Endodermal cell (in vitro differentiated cells): ENCODE results near the gene IFIT1. TPM values are rescaled to one million over a fixed set of nuclear protein-coding genes. Genes with fewer than 3 reads are reported as not detected.

Source experiments
- DNase-seq: peaks from one replicate; pipeline ENCODE4 v3.0.0-alpha.2; 2017
- H3K27ac ChIP-seq: 2 replicates; pipeline ENCODE4 v1.5.1; 2013; ENCODE audit warnings: mild to moderate bottlenecking, low read depth, low read length, moderate library complexity
- H3K27me3 ChIP-seq: 2 replicates; pipeline ENCODE4 v1.6.1; 2013; ENCODE audit warnings: mild to moderate bottlenecking, low read length, moderate library complexity; ENCODE audit not compliant: insufficient read depth, control insufficient read depth, poor library complexity, severe bottlenecking
- H3K36me3 ChIP-seq: 2 replicates; pipeline ENCODE4 v1.7.0; 2013; ENCODE audit warnings: mild to moderate bottlenecking, low read length, moderate library complexity; ENCODE audit not compliant: control insufficient read depth, insufficient read depth
- H3K4me1 ChIP-seq: one replicate; pipeline ENCODE4 v1.7.0; 2013; ENCODE audit warnings: low read length; ENCODE audit not compliant: control insufficient read depth, insufficient read depth
- H3K4me3 ChIP-seq: 2 replicates; pipeline ENCODE4 v1.5.1; 2013; ENCODE audit warnings: mild to moderate bottlenecking, low read length, moderate library complexity
- H3K9ac ChIP-seq: 2 replicates; pipeline ENCODE4 v1.6.1; 2013; ENCODE audit warnings: mild to moderate bottlenecking, low read length, moderate library complexity; ENCODE audit not compliant: poor library complexity, severe bottlenecking; ENCODE audit errors: extremely low read depth
- H3K9me3 ChIP-seq: 2 replicates; pipeline ENCODE4 v1.6.1; 2013; ENCODE audit warnings: mild to moderate bottlenecking, low read length, moderate library complexity; ENCODE audit not compliant: control insufficient read depth
- H3K27ac Mint-ChIP-seq: 2 replicates; pipeline ENCODE4 v1.8.0; 2020; ENCODE audit warnings: mixed read lengths
- H3K27me3 Mint-ChIP-seq: 2 replicates; pipeline ENCODE4 v1.8.0; 2021; ENCODE audit warnings: mild to moderate bottlenecking, mixed read lengths; ENCODE audit not compliant: insufficient read depth
- H3K36me3 Mint-ChIP-seq: 2 replicates; pipeline ENCODE4 v1.8.0; 2020; ENCODE audit warnings: low read depth, mixed read lengths
- H3K4me1 Mint-ChIP-seq: 2 replicates; pipeline ENCODE4 v1.8.0; 2020; ENCODE audit warnings: mixed read lengths
- H3K4me3 Mint-ChIP-seq: 2 replicates; pipeline ENCODE4 v1.8.0; 2020; ENCODE audit warnings: mild to moderate bottlenecking, moderate library complexity, mixed read lengths
- H3K9me3 Mint-ChIP-seq: 2 replicates; pipeline ENCODE4 v1.8.0; 2020; ENCODE audit warnings: mild to moderate bottlenecking, mixed read lengths
- WGBS, 2 experiments: methylation state at CpG; one replicate each; pipeline versions ENCODE4 v1.1.5 to v1.1.7; 2013; ENCODE audit warnings: missing lambda C conversion rate in 2 of 2, mixed read lengths in 1 of 2; ENCODE audit not compliant: insufficient coverage in 1 of 2, insufficient read length in 1 of 2; 5-methylcytosine and 5-hydroxymethylcytosine counted together
- total RNA-seq, 2 donors: library from RNA; stranded (reverse); fragmentation: NEBNext Ultra II Directional in 1 of 2; extraction: Animal tissue kit (Norgen Biotek cat#: 25700) in 1 of 2; gene quantifications; 2 replicates in 1 of 2; 3 replicates in 1 of 2; pipeline ENCODE4 v1.2.1, GENCODE V29; 2021
- TF ChIP-seq, protein P1 (sequence below): fragments of 200-600 bp; sonication (generic); conservative IDR thresholded peaks from 2 replicates; pipeline ENCODE4 v1.5.0; 2021; ENCODE audit warnings: antibody characterized with exemption, mild to moderate bottlenecking

IFIT1 gene
- total RNA-seq, 2 donors from 2014 or later = 0.59 TPM; not detected in 1

GRCh38 chr10:89454561-89455347 lies 62.3 kb downstream of the IFIT1 start:
- Histone ChIP-seq H3K27ac (no peak overlapping the region), H3K4me1 (peaks cover 3% of the 10 kb centered on the region), H3K9me3 (no peaks in the 10 kb centered on the region), H3K36me3 (no peaks in the 10 kb centered on the region), H3K27me3 (no peaks in the 10 kb centered on the region), H3K4me3 (no peak overlapping the region), H3K9ac (no peak overlapping the region)
- H3K27me3 Mint-ChIP-seq = no peaks in the 10 kb centered on the region
- TF ChIP-seq, protein P1, sequence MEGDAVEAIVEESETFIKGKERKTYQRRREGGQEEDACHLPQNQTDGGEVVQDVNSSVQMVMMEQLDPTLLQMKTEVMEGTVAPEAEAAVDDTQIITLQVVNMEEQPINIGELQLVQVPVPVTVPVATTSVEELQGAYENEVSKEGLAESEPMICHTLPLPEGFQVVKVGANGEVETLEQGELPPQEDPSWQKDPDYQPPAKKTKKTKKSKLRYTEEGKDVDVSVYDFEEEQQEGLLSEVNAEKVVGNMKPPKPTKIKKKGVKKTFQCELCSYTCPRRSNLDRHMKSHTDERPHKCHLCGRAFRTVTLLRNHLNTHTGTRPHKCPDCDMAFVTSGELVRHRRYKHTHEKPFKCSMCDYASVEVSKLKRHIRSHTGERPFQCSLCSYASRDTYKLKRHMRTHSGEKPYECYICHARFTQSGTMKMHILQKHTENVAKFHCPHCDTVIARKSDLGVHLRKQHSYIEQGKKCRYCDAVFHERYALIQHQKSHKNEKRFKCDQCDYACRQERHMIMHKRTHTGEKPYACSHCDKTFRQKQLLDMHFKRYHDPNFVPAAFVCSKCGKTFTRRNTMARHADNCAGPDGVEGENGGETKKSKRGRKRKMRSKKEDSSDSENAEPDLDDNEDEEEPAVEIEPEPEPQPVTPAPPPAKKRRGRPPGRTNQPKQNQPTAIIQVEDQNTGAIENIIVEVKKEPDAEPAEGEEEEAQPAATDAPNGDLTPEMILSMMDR = no peak
- no peaks in the 10 kb centered on the region for H3K36me3 Mint-ChIP-seq
- H3K4me3 Mint-ChIP-seq = no peak overlapping the region
- H3K4me1 Mint-ChIP-seq = peaks cover 15% of the 10 kb centered on the region
- no peak for DNase-seq
- no peak overlapping the region for H3K27ac Mint-ChIP-seq
- H3K9me3 Mint-ChIP-seq = no peaks in the 10 kb centered on the region
- 86 to 100% methylated on average over 1 of the region's 1 CpG for WGBS, 2 experiments

Other genes starting within 250 kb of the IFIT1 start
- gene CH25H, start 185.3 kb upstream of the IFIT1 start, total RNA-seq = not detected
- gene LIPA, start 140.8 kb upstream of the IFIT1 start, total RNA-seq = 10 to 100 TPM; 17.7 to 18.4 TPM
- under 1 TPM in 1 of 2 donors, not detected in 1; 0.37 TPM for gene IFIT2, start 90.6 kb upstream of the IFIT1 start, total RNA-seq
- gene IFIT3, start 64.6 kb upstream of the IFIT1 start, total RNA-seq = under 1 TPM in 1 of 2 donors, not detected in 1; 0.42 TPM
- not detected for gene IFIT1B, start 14.6 kb upstream of the IFIT1 start, total RNA-seq
- 1 to 10 TPM; 1.5 to 2.5 TPM for gene IFIT5, start 21.9 kb downstream of the IFIT1 start, total RNA-seq
- gene SLC16A12, start 143.0 kb downstream of the IFIT1 start, total RNA-seq = 1 to 10 TPM in 1 of 2 donors, under 1 TPM in 1; 0.33 to 2.3 TPM